ENCODE measurements around the gene FOCAD. TPM values are rescaled to one million over a fixed set of nuclear protein-coding genes. Genes with fewer than 3 reads are reported as not detected.

Gene FOCAD
- total and polyA plus RNA-seq, 2 donors (not counting 1 experiment from before 2014, with no cell fraction given), result 4.0 to 10.1 TPM

DNA sequence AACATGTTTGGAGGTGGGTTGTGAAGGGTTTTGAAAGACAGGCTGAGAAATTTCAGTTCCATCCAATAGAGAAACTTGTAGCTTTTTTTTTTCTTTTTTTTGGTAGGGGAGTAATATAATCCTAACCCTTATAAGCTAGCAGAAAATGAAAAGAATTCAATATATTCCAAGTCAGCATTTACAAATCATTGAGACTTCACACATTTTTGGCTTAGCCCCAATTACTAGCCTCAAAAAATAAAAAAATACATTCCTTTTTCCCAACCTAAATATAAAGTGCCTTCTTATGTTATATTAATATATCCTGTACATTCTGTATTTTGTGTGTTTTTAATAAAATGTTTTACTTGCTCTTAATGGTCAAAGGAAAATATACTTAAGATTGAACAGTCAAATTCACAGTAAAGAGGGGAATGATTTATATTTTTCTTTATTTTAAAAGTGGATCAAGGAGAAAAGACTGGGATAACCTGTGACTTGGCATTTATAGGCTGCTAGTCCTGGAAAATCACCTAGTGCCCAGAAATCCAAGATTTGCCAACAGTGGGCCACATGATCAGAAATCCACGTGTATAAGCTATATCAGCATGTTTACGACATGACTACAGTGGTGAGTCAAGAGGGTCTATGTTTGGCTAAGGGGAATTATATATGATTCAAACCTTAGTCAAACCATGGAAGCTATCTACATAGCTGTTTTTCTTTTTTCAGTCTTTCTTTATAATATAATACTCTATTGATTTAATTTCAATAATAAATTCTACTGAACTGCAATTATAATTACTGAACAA, 332.8 kb downstream of the FOCAD start:
- peaks cover 0 to 7% of the 10 kb centered on the region in 2 donors for H3K4me1 ChIP-seq (ENCODE audit: control insufficient read depth in 2 of 2, insufficient read depth in 2 of 2, low read length in 2 of 2)
- no peaks in the 10 kb centered on the region for H3K27me3 ChIP-seq (replicated peaks in 1 of 4; ENCODE audit: control extremely low read depth in 1 of 4, control insufficient read depth in 3 of 4, insufficient read depth in 4 of 4, low read length in 3 of 4)
- H3K4me3 Mint-ChIP-seq, result no peak overlapping the region
- H3K9ac ChIP-seq (ENCODE audit: low read length), result no peak overlapping the region
- H3K27ac Mint-ChIP-seq, result no peak overlapping the region
- H3K4me1 Mint-ChIP-seq, result peaks cover 18% of the 10 kb centered on the region
- H3K36me3 ChIP-seq (replicated peaks in 1 of 2; ENCODE audit: control extremely low read depth in 1 of 2, control insufficient read depth in 1 of 2, extremely low read depth in 1 of 2, insufficient read depth in 2 of 2, low read length in 1 of 2), result peaks cover 0 to 2% of the 10 kb centered on the region in 2 experiments
- H3K9me3 ChIP-seq (ENCODE audit: control extremely low read depth in 1 of 3, control insufficient read depth in 2 of 3, insufficient read depth in 1 of 3, low read length in 2 of 3), result no peaks in the 10 kb centered on the region
- H3K4me2 ChIP-seq (replicated peaks; ENCODE audit: low read depth, low read length, poor library complexity, severe bottlenecking), result no peak overlapping the region
- H3K4me3 ChIP-seq (ENCODE audit: control extremely low read depth in 1 of 5, extremely low read depth in 1 of 5, insufficient read depth in 1 of 5, low read depth in 2 of 5, low read length in 4 of 5), result no peak overlapping the region
- DNase-seq (no peak), ATAC-seq (ENCODE audit: low read depth) (no peak)
- no peak overlapping the region for H3K27ac ChIP-seq (ENCODE audit: low read length in 2 of 2)
- no CpG with 5 or more reads among the region's 2 CpGs for WGBS (ENCODE audit: insufficient coverage)
- TF ChIP-seq, protein P1, sequence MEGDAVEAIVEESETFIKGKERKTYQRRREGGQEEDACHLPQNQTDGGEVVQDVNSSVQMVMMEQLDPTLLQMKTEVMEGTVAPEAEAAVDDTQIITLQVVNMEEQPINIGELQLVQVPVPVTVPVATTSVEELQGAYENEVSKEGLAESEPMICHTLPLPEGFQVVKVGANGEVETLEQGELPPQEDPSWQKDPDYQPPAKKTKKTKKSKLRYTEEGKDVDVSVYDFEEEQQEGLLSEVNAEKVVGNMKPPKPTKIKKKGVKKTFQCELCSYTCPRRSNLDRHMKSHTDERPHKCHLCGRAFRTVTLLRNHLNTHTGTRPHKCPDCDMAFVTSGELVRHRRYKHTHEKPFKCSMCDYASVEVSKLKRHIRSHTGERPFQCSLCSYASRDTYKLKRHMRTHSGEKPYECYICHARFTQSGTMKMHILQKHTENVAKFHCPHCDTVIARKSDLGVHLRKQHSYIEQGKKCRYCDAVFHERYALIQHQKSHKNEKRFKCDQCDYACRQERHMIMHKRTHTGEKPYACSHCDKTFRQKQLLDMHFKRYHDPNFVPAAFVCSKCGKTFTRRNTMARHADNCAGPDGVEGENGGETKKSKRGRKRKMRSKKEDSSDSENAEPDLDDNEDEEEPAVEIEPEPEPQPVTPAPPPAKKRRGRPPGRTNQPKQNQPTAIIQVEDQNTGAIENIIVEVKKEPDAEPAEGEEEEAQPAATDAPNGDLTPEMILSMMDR (IDR thresholded peaks at IDR 0.05), result no peak
- no peak for TF ChIP-seq EZH2 (IDR thresholded peaks at IDR 0.05; ENCODE audit: borderline replicate concordance, insufficient read depth, low read depth, low read length, poor library complexity, severe bottlenecking)
- ChIA-PET POLR2A (no interaction called here), CTCF (no interaction called here)
- no peaks in the 10 kb centered on the region for H3K9me3 Mint-ChIP-seq (ENCODE audit: insufficient read depth)
- H4K20me1 ChIP-seq (ENCODE audit: control insufficient read depth, insufficient read depth, low read length, poor library complexity, severe bottlenecking), result peaks cover 5% of the 10 kb centered on the region
- H3K79me2 ChIP-seq (ENCODE audit: control insufficient read depth, insufficient read depth, low read length), result peaks cover 3% of the 10 kb centered on the region
- no peak overlapping the region for H2AFZ ChIP-seq (ENCODE audit: insufficient read depth, low read depth, low read length, poor library complexity, severe bottlenecking)
- no peaks in the 10 kb centered on the region for H3K27me3 Mint-ChIP-seq
- intact Hi-C loops (cut with micrococcal nuclease), result loop anchor here (10.0 kb wide), 1 partner anchor 62 kb away; no protein-coding TSS in a partner anchor

DNA sequence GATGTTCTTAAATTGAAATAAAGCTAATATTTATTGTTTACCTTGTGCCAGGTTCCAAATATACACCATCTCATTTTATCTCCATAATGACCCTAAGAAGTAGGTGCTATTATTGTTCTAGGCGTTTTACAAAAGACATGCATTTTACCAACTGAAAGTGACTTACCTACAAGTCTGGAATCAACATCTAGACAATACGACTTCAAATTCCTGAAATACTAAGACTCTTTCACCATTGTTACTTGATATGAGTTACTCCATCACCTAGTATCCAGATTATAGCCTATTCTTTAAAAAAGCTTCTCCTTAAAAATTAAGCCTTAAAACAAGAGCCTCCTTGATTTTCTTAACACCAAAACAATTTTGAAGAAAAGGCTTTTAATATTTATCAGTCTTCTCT, 334.1 kb downstream of the FOCAD start:
- H3K4me1 ChIP-seq (ENCODE audit: control insufficient read depth in 2 of 2, insufficient read depth in 2 of 2, low read length in 2 of 2), result peaks cover 0 to 7% of the 10 kb centered on the region in 2 donors
- H3K9ac ChIP-seq (ENCODE audit: low read length), result no peak overlapping the region
- WGBS (ENCODE audit: insufficient coverage), result no CpG with 5 or more reads among the region's 2 CpGs
- H3K27ac ChIP-seq (ENCODE audit: low read length in 2 of 2), result no peak overlapping the region
- ATAC-seq (ENCODE audit: low read depth), result no peak
- H3K4me3 ChIP-seq (ENCODE audit: control extremely low read depth in 1 of 5, extremely low read depth in 1 of 5, insufficient read depth in 1 of 5, low read depth in 2 of 5, low read length in 4 of 5), result no peak overlapping the region
- DNase-seq, result no peak
- H3K4me2 ChIP-seq (replicated peaks; ENCODE audit: low read depth, low read length, poor library complexity, severe bottlenecking), result no peak overlapping the region
- intact Hi-C loops (cut with micrococcal nuclease), result loop anchor here (10.0 kb wide), 1 partner anchor 63 kb away; no protein-coding TSS in a partner anchor
- Mint-ChIP-seq H3K4me3 (no peak overlapping the region), H3K27ac (no peak overlapping the region), H3K9me3 (ENCODE audit: insufficient read depth) (no peaks in the 10 kb centered on the region), H3K27me3 (no peaks in the 10 kb centered on the region), H3K4me1 (peaks cover 20% of the 10 kb centered on the region)
- peaks cover 5% of the 10 kb centered on the region for H4K20me1 ChIP-seq (ENCODE audit: control insufficient read depth, insufficient read depth, low read length, poor library complexity, severe bottlenecking)
- TF ChIP-seq EZH2 (IDR thresholded peaks at IDR 0.05; ENCODE audit: borderline replicate concordance, insufficient read depth, low read depth, low read length, poor library complexity, severe bottlenecking), result no peak
- TF ChIP-seq, protein P1 (IDR thresholded peaks at IDR 0.05), result no peak
- H2AFZ ChIP-seq (ENCODE audit: insufficient read depth, low read depth, low read length, poor library complexity, severe bottlenecking), result no peak overlapping the region
- peaks cover 0 to 2% of the 10 kb centered on the region in 2 experiments for H3K36me3 ChIP-seq (replicated peaks in 1 of 2; ENCODE audit: control extremely low read depth in 1 of 2, control insufficient read depth in 1 of 2, extremely low read depth in 1 of 2, insufficient read depth in 2 of 2, low read length in 1 of 2)
- H3K9me3 ChIP-seq (ENCODE audit: control extremely low read depth in 1 of 3, control insufficient read depth in 2 of 3, insufficient read depth in 1 of 3, low read length in 2 of 3), result no peaks in the 10 kb centered on the region
- POLR2A ChIA-PET, result no interaction called here
- no peaks in the 10 kb centered on the region for H3K27me3 ChIP-seq (replicated peaks in 1 of 4; ENCODE audit: control extremely low read depth in 1 of 4, control insufficient read depth in 3 of 4, insufficient read depth in 4 of 4, low read length in 3 of 4)
- CTCF ChIA-PET, result interaction anchor here (1.0 kb wide), 1 partner anchor 1553 kb away, joined by 3 read pairs; no protein-coding TSS in a partner anchor
- H3K79me2 ChIP-seq (ENCODE audit: control insufficient read depth, insufficient read depth, low read length), result peaks cover 3% of the 10 kb centered on the region
